Activated naive CD8-positive, alpha-beta T cell treated with anti-CD3 and anti-CD28 coated beads, Interleukin-2, amount 10 ng/mL, durations not matched to agents 7 days and 5 days (primary cell): Measurements from ENCODE around the gene LIG3. TPM values are rescaled to one million over a fixed set of nuclear protein-coding genes. Genes with fewer than 3 reads are reported as not detected.
"Not testable (repeated sequence)": the region's sequence is repeated elsewhere in the genome, so short reads cannot be mapped to it uniquely, and the experiment has no call there.

Experiments used
- ATAC-seq: fragments of 150-1000 bp; cut with Tn5 transposase; one replicate; pipeline ENCODE4 v1.10.0; 2021; ENCODE audit warnings: low read depth, moderate library complexity
- POLR2A ChIA-PET: fragments of 350-600 bp; sonication (Branson Sonifier 250); formaldehyde crosslinking; loops from one replicate; lab custom pipeline; 2021; ENCODE audit warnings: antibody characterized with exemption; lab: Charles Lee
- DNase-seq: peaks from one replicate; pipeline ENCODE4 v3.0.0; 2021
- H3K27ac Mint-ChIP-seq: one replicate; pipeline ENCODE4 v1.8.0; 2022; ENCODE audit warnings: mild to moderate bottlenecking, mixed read lengths
- H3K27me3 Mint-ChIP-seq: one replicate; pipeline ENCODE4 v1.8.0; 2022; ENCODE audit warnings: mild to moderate bottlenecking, moderate library complexity, mixed read lengths
- H3K36me3 Mint-ChIP-seq: one replicate; pipeline ENCODE4 v1.8.0; 2021; ENCODE audit warnings: mild to moderate bottlenecking, mixed read lengths
- H3K4me1 Mint-ChIP-seq: one replicate; pipeline ENCODE4 v1.8.0; 2021; ENCODE audit warnings: mixed read lengths
- H3K4me3 Mint-ChIP-seq: one replicate; pipeline ENCODE4 v1.8.0; 2022; ENCODE audit warnings: mild to moderate bottlenecking, moderate library complexity, mixed read lengths
- H3K9me3 Mint-ChIP-seq: one replicate; pipeline ENCODE4 v1.8.0; 2021; ENCODE audit warnings: mixed read lengths
- total RNA-seq, 2 experiments: library from RNA; stranded (reverse); gene quantifications; one replicate each; pipeline ENCODE4 v1.2.3, GENCODE V29; 2021

LIG3 gene
- total RNA-seq, 2 experiments from 2014 or later, result 39.7 to 40.3 TPM

GRCh38 chr17:35028531-35029262, 48.4 kb downstream of the LIG3 start:
- Mint-ChIP-seq H3K27me3 (no peaks in the 10 kb centered on the region), H3K4me3 (no peak overlapping the region), H3K4me1 (peaks cover 34% of the 10 kb centered on the region), H3K27ac (no peak overlapping the region), H3K9me3 (no peaks in the 10 kb centered on the region), H3K36me3 (peaks cover 8% of the 10 kb centered on the region)
- DNase-seq (no peak), ATAC-seq (peak; percentile 22)
- POLR2A ChIA-PET, result no interaction called here

- ATAC-seq (no peak), DNase-seq (no peak)
- no peaks in the 10 kb centered on the region for H3K9me3 Mint-ChIP-seq
- peaks cover 24% of the 10 kb centered on the region for H3K4me1 Mint-ChIP-seq
- peaks cover 7% of the 10 kb centered on the region for H3K36me3 Mint-ChIP-seq
- POLR2A ChIA-PET, result no interaction called here
- no peak overlapping the region for H3K27ac Mint-ChIP-seq
- H3K27me3 Mint-ChIP-seq, result no peaks in the 10 kb centered on the region
- H3K4me3 Mint-ChIP-seq, result no peak overlapping the region
Measured at GRCh38 chr17:35030780-35031179, 50.5 kb downstream of the LIG3 start.

GRCh38 chr17:35038453-35038852, 58.1 kb downstream of the LIG3 start:
- Mint-ChIP-seq H3K4me1 (peaks cover 1% of the 10 kb centered on the region), H3K27me3 (no peaks in the 10 kb centered on the region), H3K36me3 (peaks cover 12% of the 10 kb centered on the region), H3K4me3 (no peak overlapping the region), H3K9me3 (no peaks in the 10 kb centered on the region), H3K27ac (no peak overlapping the region)
- DNase-seq (no peak), ATAC-seq (no peak)
- POLR2A ChIA-PET, result interaction anchor here (2.0 kb wide), 1 partner anchor 15 kb away, joined by 6 read pairs; no protein-coding TSS in a partner anchor

GRCh38 chr17:35041390-35041789, 61.1 kb downstream of the LIG3 start:
- peaks cover 12% of the 10 kb centered on the region for H3K36me3 Mint-ChIP-seq
- H3K27me3 Mint-ChIP-seq, result no peaks in the 10 kb centered on the region
- H3K4me1 Mint-ChIP-seq, result peaks cover 15% of the 10 kb centered on the region
- DNase-seq (no peak), ATAC-seq (no peak)
- H3K27ac Mint-ChIP-seq, result no peak overlapping the region
- no peak overlapping the region for H3K4me3 Mint-ChIP-seq
- H3K9me3 Mint-ChIP-seq, result no peaks in the 10 kb centered on the region
- POLR2A ChIA-PET, result interaction anchor here (0.8 to 1.1 kb wide), 2 partner anchors 11 to 19 kb away, joined by 3 read pairs; no protein-coding TSS in a partner anchor

GRCh38 chr17:35044181-35044580, 63.9 kb downstream of the LIG3 start:
- H3K36me3 Mint-ChIP-seq, result peaks cover 10% of the 10 kb centered on the region
- DNase-seq (no peak), ATAC-seq (no peak)
- H3K4me3 Mint-ChIP-seq, result no peak overlapping the region
- POLR2A ChIA-PET, result no interaction called here
- H3K9me3 Mint-ChIP-seq, result no peaks in the 10 kb centered on the region
- no peaks in the 10 kb centered on the region for H3K27me3 Mint-ChIP-seq
- H3K4me1 Mint-ChIP-seq, result peaks cover 26% of the 10 kb centered on the region
- no peak overlapping the region for H3K27ac Mint-ChIP-seq

- POLR2A ChIA-PET, result interaction anchor here (0.7 to 1.9 kb wide), 3 partner anchors 19 to 44 kb away, joined by 3 to 20 read pairs (median 6); partner anchors contain the start of gene RFFL
- not testable (repeated sequence) for DNase-seq, H3K9me3 Mint-ChIP-seq, ATAC-seq, H3K27me3 Mint-ChIP-seq, H3K36me3 Mint-ChIP-seq
- Mint-ChIP-seq H3K4me1 (peaks cover 27% of the 10 kb centered on the region), H3K4me3 (peak overlapping the region; percentile 86), H3K27ac (peak overlapping the region; percentile 91)
Measured at GRCh38 chr17:35045458-35045979, 65.2 kb downstream of the LIG3 start.

- Mint-ChIP-seq H3K9me3 (no peaks in the 10 kb centered on the region), H3K27me3 (no peaks in the 10 kb centered on the region), H3K4me3 (peak overlapping the region; percentile 86), H3K4me1 (peaks cover 30% of the 10 kb centered on the region), H3K27ac (peak overlapping the region; percentile 91), H3K36me3 (peaks cover 5% of the 10 kb centered on the region)
- ATAC-seq (no peak), DNase-seq (no peak)
- POLR2A ChIA-PET, result interaction anchor here (0.5 to 1.9 kb wide), 8 partner anchors 15 to 1147 kb away, joined by 3 to 20 read pairs (median 4); partner anchors contain the start of gene RFFL
Measured at GRCh38 chr17:35046245-35046644, 65.9 kb downstream of the LIG3 start.

GRCh38 chr17:35046740-35047283, 66.5 kb downstream of the LIG3 start:
- DNase-seq, result no peak
- peaks cover 5% of the 10 kb centered on the region for H3K36me3 Mint-ChIP-seq
- H3K4me1 Mint-ChIP-seq, result peaks cover 36% of the 10 kb centered on the region
- POLR2A ChIA-PET, result interaction anchor here (0.5 to 1.9 kb wide), 9 partner anchors 14 to 1147 kb away, joined by 3 to 20 read pairs (median 4); partner anchors contain the start of gene RFFL
- H3K27me3 Mint-ChIP-seq, result no peaks in the 10 kb centered on the region
- peak; percentile 92 for ATAC-seq
- peak overlapping the region; percentile 86 for H3K4me3 Mint-ChIP-seq
- peak overlapping the region; percentile 91 for H3K27ac Mint-ChIP-seq
- no peaks in the 10 kb centered on the region for H3K9me3 Mint-ChIP-seq

GRCh38 chr17:35048685-35049379, 68.5 kb downstream of the LIG3 start:
- Mint-ChIP-seq H3K4me1 (peaks cover 46% of the 10 kb centered on the region), H3K9me3 (no peaks in the 10 kb centered on the region), H3K27ac (peak overlapping the region; percentile 7), H3K36me3 (peaks cover 3% of the 10 kb centered on the region), H3K27me3 (no peaks in the 10 kb centered on the region), H3K4me3 (no peak overlapping the region)
- DNase-seq (no peak), ATAC-seq (no peak)
- POLR2A ChIA-PET, result interaction anchor here (1.0 kb wide), 2 partner anchors 14 to 26 kb away, joined by 3 read pairs; no protein-coding TSS in a partner anchor

- DNase-seq (no peak), ATAC-seq (no peak)
- Mint-ChIP-seq H3K4me1 (peaks cover 41% of the 10 kb centered on the region), H3K4me3 (no peak overlapping the region), H3K9me3 (no peaks in the 10 kb centered on the region), H3K27me3 (no peaks in the 10 kb centered on the region), H3K36me3 (peaks cover 3% of the 10 kb centered on the region), H3K27ac (no peak overlapping the region)
- POLR2A ChIA-PET, result interaction anchor here (0.9 to 2.4 kb wide), 4 partner anchors 10 to 89 kb away, joined by 3 to 14 read pairs (median 3); partner anchors contain the start of genes CCT6B, RFFL and ZNF830
Measured at GRCh38 chr17:35050170-35050569, 69.9 kb downstream of the LIG3 start.

GRCh38 chr17:35051183-35051578, 70.9 kb downstream of the LIG3 start:
- Mint-ChIP-seq H3K27ac (peak overlapping the region; percentile 82), H3K36me3 (peaks cover 6% of the 10 kb centered on the region), H3K4me1 (peaks cover 33% of the 10 kb centered on the region), H3K9me3 (no peaks in the 10 kb centered on the region), H3K4me3 (peak overlapping the region; percentile 52), H3K27me3 (no peaks in the 10 kb centered on the region)
- POLR2A ChIA-PET, result interaction anchor here (0.6 to 2.4 kb wide), 6 partner anchors 13 to 441 kb away, joined by 3 to 14 read pairs (median 4); partner anchors contain the start of genes CCT6B, RFFL and ZNF830
- peak; percentile 77 for ATAC-seq
- no peak for DNase-seq

GRCh38 chr17:35051579-35052240, 71.4 kb downstream of the LIG3 start:
- DNase-seq, result no peak
- H3K4me3 Mint-ChIP-seq, result peak overlapping the region; percentile 52
- H3K27ac Mint-ChIP-seq, result peak overlapping the region; percentile 82
- peaks cover 6% of the 10 kb centered on the region for H3K36me3 Mint-ChIP-seq
- H3K4me1 Mint-ChIP-seq, result peaks cover 28% of the 10 kb centered on the region
- no peak for ATAC-seq
- POLR2A ChIA-PET, result interaction anchor here (0.6 to 2.4 kb wide), 4 partner anchors 11 to 442 kb away, joined by 3 to 14 read pairs (median 8); partner anchors contain the start of gene RFFL
- H3K27me3 Mint-ChIP-seq, result no peaks in the 10 kb centered on the region
- H3K9me3 Mint-ChIP-seq, result no peaks in the 10 kb centered on the region
